BJ (cell line): ENCODE data around the gene LMX1B. TPM values are rescaled to one million over a fixed set of nuclear protein-coding genes. Genes with fewer than 3 reads are reported as not detected.
"Not testable (repeated sequence)": the region's sequence is repeated elsewhere in the genome, so short reads cannot be mapped to it uniquely, and the experiment has no call there.

Source experiments
- CTCF ChIA-PET: fragments of 350-600 bp; formaldehyde crosslinking; extraction: SDS; loops from one replicate; lab custom pipeline; 2021; ENCODE audit warnings: antibody characterized with exemption, inconsistent platforms; lab: Yijun Ruan, JAX
- POLR2A ChIA-PET: fragments of 300-600 bp; sonication (Branson Sonifier 250); formaldehyde crosslinking; extraction: SDS; loops from one replicate; lab custom pipeline; 2021; ENCODE audit warnings: antibody characterized with exemption; lab: Charles Lee
- DNase-seq: peaks from one replicate; pipeline ENCODE4 v3.0.0-alpha.2; 2011; ENCODE audit warnings: low read depth
- H3K27me3 ChIP-seq: 2 replicates; pipeline ENCODE4 v1.6.0; 2011; ENCODE audit warnings: low read length; ENCODE audit not compliant: control insufficient read depth, insufficient read depth
- H3K36me3 ChIP-seq: 2 replicates; pipeline ENCODE4 v1.5.1; 2011; ENCODE audit warnings: low read length; ENCODE audit not compliant: control insufficient read depth, insufficient read depth
- H3K4me3 ChIP-seq: 2 replicates; pipeline ENCODE4 v1.5.1; 2011; ENCODE audit warnings: low read depth, mild to moderate bottlenecking, control low read depth, low read length
- CTCF ChIP-seq: IDR thresholded peaks from 2 replicates; pipeline ENCODE4 v1.5.1; 2011; ENCODE audit warnings: low read depth, mild to moderate bottlenecking, control low read depth, inconsistent platforms, low read length, moderate library complexity; ENCODE audit not compliant: insufficient read depth
- polyA plus RNA-seq: library from polyadenylated mRNA; depleted of rRNA; stranded (reverse); fragments of >200 nt; gene quantifications from 2 replicates; pipeline ENCODE4 v1.2.3, GENCODE V29; 2011

Gene LMX1B
- polyA plus RNA-seq, 1 experiment, result not detected

DNA sequence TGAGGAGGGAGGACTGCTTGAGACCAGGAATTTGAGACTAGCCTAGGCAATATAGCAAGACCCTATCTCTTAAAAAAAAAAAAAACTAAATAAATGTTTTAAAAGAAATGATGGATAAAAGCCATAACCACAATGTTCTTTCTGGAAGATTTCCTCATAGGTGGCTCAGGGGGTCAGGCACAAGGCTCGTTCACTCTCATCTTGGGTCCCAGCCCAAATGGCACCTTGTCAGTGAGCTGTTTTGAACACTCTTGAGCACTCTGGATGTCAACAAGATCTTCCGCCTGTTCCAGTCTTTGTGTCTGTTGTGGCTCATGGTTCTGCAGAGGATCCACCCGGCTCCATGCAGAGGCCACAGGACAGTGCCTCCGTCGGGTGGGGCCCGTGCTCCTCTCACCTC lies 35.7 kb upstream of the LMX1B start:
- H3K4me3 ChIP-seq, result no peak overlapping the region
- DNase-seq, result no peak
- H3K27me3 ChIP-seq, result no peaks in the 10 kb centered on the region
- H3K36me3 ChIP-seq, result no peaks in the 10 kb centered on the region
- CTCF ChIA-PET, result interaction anchor here (0.6 to 2.1 kb wide), 3 partner anchors 20 to 79 kb away, joined by 3 to 10 read pairs (median 3); no protein-coding TSS in a partner anchor
- POLR2A ChIA-PET, result no interaction called here
- no peak for TF ChIP-seq CTCF

DNA sequence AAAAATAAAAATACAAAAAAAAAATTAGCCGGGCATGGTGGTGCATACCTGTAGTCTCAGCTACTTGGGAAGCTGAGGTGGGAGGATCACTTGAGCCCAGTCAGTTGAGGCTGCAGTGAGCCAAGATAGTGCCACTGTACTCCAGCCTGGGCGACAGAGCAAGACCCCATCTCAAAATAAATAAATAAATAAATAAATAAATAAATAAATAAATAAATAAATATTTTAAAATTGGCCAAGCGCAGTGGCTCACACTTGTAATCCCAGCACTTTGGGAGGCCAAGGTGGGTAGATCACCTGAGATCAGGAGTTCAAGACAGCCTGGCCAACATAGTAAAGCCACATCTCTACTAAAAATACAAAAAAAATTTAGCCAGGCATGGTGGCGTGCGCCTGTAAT lies 33.4 kb upstream of the LMX1B start:
- CTCF ChIA-PET, result interaction anchor here (0.9 to 1.5 kb wide), 2 partner anchors 18 to 23 kb away, joined by 3 read pairs; no protein-coding TSS in a partner anchor
- DNase-seq, H3K36me3 ChIP-seq, POLR2A ChIA-PET, H3K27me3 ChIP-seq, H3K4me3 ChIP-seq: not testable (repeated sequence)

GRCh38 chr9:126581893-126582292 lies 31.8 kb upstream of the LMX1B start:
- POLR2A ChIA-PET, result no interaction called here

GRCh38 chr9:126582427-126582826 lies 31.3 kb upstream of the LMX1B start:
- CTCF ChIA-PET, result no interaction called here
- H3K27me3 ChIP-seq, result peaks cover 3% of the 10 kb centered on the region; the same call in 1 of the 2 replicates
- no peak for DNase-seq
- H3K36me3 ChIP-seq, result no peaks in the 10 kb centered on the region
- TF ChIP-seq CTCF, result no peak
- POLR2A ChIA-PET, result no interaction called here
- no peak overlapping the region for H3K4me3 ChIP-seq

More at GRCh38 chr9:126581893-126582292, 31.8 kb upstream of the LMX1B start:
- CTCF ChIA-PET, result no interaction called here
- TF ChIP-seq CTCF, result no peak
- peaks cover 3% of the 10 kb centered on the region; the same call in 1 of the 2 replicates for H3K27me3 ChIP-seq
- no peak for DNase-seq
- no peak overlapping the region for H3K4me3 ChIP-seq
- no peaks in the 10 kb centered on the region for H3K36me3 ChIP-seq

GRCh38 chr9:126583144-126583760 lies 30.5 kb upstream of the LMX1B start:
- Histone ChIP-seq H3K4me3 (no peak overlapping the region), H3K27me3 (peaks cover 5% of the 10 kb centered on the region; the same call in 1 of the 2 replicates), H3K36me3 (no peaks in the 10 kb centered on the region)
- ChIA-PET POLR2A (interaction anchor here (0.7 kb wide), 1 partner anchor 63 kb away, joined by 8 read pairs; no protein-coding TSS in a partner anchor), CTCF (interaction anchor here (0.6 kb wide), 1 partner anchor 17 kb away, joined by 3 read pairs; no protein-coding TSS in a partner anchor)
- no peak for TF ChIP-seq CTCF
- no peak for DNase-seq

DNA sequence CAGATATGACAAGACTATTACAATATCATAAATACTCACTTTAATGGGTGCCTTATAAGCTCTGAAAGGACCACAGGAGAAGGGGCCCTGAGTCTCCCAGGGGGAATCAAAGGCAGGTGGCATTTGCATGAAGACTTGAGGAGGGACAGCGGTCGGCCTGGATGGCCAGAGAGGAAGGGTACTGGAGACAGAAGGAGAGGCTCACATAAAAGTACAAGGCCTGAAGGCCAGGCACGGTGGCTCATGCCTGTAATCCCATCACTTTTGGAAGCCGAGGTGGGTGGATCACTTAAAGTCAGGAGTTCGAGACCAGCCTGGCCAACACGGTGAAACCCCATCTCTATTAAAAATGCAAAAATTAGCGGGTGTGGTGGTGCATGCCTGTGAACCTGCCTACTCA lies 29.1 kb upstream of the LMX1B start:
- H3K36me3 ChIP-seq, result no peaks in the 10 kb centered on the region
- no peak for DNase-seq
- CTCF ChIA-PET, result no interaction called here
- POLR2A ChIA-PET, result no interaction called here
- no peak overlapping the region for H3K4me3 ChIP-seq
- peaks cover 5% of the 10 kb centered on the region; the same call in 1 of the 2 replicates for H3K27me3 ChIP-seq
- no peak for TF ChIP-seq CTCF
